ENCODE data around the gene TMEM205.
A peak's percentile ranks its signal among the peaks of the same experiment; 100 is the strongest.

The TMEM205 gene

DNA sequence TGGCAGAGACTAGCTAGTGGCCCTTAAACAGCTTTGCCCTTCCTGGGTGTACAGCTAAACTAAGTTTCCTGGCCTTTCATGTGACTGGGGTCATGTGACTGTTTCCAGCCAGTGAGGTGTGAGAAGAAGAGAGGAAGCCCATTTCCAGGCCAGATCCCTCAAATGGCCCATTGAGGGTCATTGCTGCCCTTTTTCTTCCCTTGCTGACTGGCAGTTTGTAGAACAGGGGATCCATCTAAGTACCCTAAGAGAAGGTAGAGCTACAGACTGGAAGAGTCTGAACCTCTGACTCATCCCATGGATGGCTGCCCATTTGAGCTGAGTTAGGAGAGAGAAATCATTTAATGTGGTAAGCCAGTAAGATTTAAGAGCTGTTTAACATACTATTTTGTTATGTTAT lies 31.2 kb upstream of the TMEM205 start:
- no peak overlapping the region; the same call in 1 of the 2 replicates for H3K4me3 ChIP-seq (ENCODE audit: low read depth, low read length)
- TF ChIP-seq, protein P1, sequence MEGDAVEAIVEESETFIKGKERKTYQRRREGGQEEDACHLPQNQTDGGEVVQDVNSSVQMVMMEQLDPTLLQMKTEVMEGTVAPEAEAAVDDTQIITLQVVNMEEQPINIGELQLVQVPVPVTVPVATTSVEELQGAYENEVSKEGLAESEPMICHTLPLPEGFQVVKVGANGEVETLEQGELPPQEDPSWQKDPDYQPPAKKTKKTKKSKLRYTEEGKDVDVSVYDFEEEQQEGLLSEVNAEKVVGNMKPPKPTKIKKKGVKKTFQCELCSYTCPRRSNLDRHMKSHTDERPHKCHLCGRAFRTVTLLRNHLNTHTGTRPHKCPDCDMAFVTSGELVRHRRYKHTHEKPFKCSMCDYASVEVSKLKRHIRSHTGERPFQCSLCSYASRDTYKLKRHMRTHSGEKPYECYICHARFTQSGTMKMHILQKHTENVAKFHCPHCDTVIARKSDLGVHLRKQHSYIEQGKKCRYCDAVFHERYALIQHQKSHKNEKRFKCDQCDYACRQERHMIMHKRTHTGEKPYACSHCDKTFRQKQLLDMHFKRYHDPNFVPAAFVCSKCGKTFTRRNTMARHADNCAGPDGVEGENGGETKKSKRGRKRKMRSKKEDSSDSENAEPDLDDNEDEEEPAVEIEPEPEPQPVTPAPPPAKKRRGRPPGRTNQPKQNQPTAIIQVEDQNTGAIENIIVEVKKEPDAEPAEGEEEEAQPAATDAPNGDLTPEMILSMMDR (IDR thresholded peaks at IDR 0.05; ENCODE audit: low read depth, low read length, missing control alignments), result no peak
- no peak for DNase-seq (ENCODE audit: low read depth)

DNA sequence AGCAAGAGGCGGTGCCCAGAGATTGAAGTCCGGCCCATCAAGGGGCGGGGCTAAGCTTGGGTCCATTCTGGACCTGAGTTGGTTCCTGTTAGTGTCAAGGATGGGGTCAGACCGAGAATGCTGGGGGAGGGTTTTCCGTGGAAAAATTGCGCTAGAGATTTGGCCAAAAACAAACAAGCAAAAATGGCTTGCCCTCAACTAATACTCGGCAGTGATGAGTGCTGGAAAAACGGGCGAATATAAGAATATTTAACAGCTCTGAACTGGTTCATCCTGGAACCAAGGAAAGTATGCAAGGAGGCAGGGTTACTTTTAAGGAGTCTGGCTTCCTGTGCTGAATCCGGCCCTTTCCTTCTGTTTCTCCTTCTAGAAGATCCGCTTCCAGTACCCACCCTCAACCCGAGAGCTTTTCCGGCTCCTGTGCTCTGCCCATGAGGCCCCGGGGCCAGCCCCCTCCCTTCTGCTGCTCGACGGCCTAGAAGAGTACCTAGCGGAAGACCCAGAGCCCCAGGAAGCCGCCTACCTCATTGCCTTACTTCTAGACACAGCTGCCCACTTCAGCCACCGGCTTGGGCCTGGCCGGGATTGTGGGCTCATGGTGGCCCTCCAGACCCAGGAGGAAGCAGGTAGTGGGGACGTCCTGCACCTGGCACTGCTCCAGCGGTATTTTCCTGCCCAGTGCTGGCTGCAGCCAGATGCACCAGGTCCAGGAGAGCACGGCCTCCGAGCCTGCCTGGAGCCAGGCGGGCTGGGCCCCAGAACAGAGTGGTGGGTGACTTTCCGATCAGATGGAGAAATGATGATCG lies 29.3 kb upstream of the TMEM205 start:
- DNase-seq (ENCODE audit: low read depth), result no peak
- TF ChIP-seq, protein P1 (IDR thresholded peaks at IDR 0.05; ENCODE audit: low read depth, low read length, missing control alignments), result no peak
- peak overlapping the region; percentile 76 for H3K4me3 ChIP-seq (ENCODE audit: low read depth, low read length)

DNA sequence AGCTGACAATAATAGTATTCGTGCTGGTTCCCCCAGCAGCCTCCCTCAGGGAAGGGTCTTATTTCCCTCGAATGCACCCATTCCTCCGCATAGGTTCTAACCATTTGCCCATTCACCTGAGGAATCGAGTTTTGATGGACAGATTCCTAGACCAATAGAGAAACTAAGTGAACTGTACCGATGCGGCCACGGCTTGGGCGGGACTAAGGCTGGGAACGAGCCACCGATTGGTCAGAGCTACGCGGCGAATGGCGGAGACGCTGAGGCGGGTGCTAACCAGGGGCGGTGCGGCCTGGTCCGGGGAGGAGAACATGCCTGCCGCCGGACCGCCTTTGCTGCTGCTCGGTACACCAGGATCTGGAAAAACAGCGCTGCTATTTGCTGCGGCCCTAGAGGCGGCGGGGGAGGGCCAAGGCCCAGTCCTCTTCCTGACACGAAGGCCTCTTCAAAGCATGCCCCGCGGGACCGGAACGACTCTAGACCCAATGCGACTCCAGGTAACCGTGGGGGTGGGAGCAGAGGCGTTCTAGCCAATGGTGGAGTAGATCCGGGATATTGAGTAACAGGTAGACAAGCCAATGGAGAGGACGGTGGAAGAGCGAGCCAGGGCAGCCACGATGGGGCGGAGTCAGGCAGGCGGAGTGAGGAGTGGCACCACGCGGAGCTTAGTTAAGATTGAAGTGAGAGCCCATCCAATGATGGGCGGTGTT lies 28.5 kb upstream of the TMEM205 start, which contains the start of gene SWSAP1:
Gene SWSAP1 (plus strand): TSS at position 234 of the 710 bp plus-strand sequence. CDS start 15 bp downstream, at position 249.
- DNase-seq (ENCODE audit: low read depth), result peak; percentile 99
- TF ChIP-seq, protein P1 (IDR thresholded peaks at IDR 0.05; ENCODE audit: low read depth, low read length, missing control alignments), result no peak

DNA sequence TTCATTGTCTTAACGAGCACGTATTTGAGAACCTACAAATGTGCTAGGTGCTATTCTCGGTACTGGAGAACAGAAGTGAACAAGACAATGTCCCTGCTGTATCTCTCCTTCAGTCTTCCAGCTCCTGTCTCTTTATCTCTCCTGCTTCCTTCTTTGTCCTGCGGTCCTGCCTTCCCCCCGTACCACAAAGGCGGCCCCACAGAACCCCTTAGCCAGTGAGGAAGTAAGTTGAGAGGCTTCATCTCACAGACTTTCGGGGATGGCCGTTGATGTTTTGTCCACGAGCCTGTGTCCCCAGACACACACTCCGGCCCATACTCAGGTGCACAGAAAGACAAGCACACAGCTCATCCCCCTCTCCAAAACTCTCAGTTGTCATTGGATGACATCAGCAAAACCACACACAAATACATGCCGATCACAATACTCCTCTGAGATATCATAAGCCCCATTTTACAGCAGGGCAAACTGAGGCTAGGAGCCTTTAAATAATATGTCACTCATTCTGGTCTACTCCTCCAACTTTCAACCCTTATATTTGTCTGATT lies 27.9 kb upstream of the TMEM205 start:
- TF ChIP-seq, protein P1 (IDR thresholded peaks at IDR 0.05; ENCODE audit: low read depth, low read length, missing control alignments), result no peak
- peak overlapping the region; percentile 76 for H3K4me3 ChIP-seq (ENCODE audit: low read depth, low read length)
- DNase-seq (ENCODE audit: low read depth), result no peak

More for the DNA sequence above, 28.5 kb upstream of the TMEM205 start, which contains the start of gene SWSAP1:
- peak within 1 kb of the TSS; percentile 76 for H3K4me3 ChIP-seq (ENCODE audit: low read depth, low read length)

DNA sequence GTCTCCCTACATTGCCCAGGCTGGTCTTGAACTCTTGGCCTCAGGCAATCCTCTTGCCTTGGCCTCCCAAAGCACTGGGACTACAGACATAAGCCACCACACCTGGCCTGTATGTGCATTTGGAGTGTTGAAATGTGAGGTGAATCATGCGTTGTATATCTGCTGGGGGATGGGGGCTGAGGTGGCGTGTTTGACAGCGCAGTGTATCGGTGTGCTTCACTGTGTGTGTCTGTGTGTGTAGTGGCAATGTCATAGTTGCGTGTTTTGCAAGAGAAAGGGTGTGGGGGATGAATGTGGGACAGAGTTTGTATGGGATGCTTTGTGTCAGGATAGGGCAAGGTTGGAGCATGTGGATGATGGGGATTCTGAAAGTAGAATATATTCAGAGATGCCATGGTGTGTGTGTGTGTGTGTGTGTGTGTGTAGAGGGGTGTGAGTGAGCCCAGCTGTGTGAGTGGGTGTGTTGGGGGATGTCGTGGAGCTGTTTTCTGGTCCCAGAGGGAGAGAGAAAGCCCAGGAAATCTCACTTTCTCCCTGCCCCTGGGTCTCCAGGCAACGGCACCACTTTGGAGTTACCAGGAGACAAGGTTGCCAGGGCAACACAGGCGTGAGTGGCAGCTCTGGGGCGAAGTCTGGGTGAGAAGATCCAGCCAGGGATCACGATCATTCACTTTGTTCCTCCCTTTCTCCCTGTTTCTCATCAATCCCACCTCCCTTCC lies 27.3 kb upstream of the TMEM205 start:
- peak overlapping the region; percentile 76 for H3K4me3 ChIP-seq (ENCODE audit: low read depth, low read length)
- DNase-seq (ENCODE audit: low read depth), result no peak
- TF ChIP-seq, protein P1 (IDR thresholded peaks at IDR 0.05; ENCODE audit: low read depth, low read length, missing control alignments), result no peak

DNA sequence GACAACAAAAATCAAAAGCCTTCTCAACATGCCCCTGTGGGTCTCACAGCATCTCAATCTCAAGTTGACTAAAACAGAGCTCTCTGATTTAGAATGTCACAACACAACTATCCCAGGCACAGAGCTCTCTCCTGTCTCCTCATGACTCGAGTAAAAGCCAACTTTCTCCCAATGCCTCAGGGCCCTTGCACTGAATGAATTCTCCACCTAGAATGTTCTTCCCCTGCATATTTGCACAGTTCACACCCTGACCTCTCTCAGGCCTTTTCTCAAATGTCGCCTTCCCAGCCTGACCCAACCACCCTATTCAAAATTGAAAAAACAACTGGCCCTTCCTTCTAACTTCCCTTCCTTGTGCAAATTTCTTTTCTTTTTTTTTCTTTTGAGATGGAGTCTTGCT lies 24.7 kb upstream of the TMEM205 start:
- H3K4me3 ChIP-seq (ENCODE audit: low read depth, low read length), result no peak overlapping the region
- DNase-seq (ENCODE audit: low read depth), result no peak
- TF ChIP-seq, protein P1 (IDR thresholded peaks at IDR 0.05; ENCODE audit: low read depth, low read length, missing control alignments), result no peak

Data from GM12864 (cell line).